BE2C (cell line): Measurements from ENCODE around the gene MMS22L.

Source experiments
- DNase-seq: peaks from one replicate; pipeline ENCODE4 v3.0.0-alpha.2; 2020
- H3K27me3 ChIP-seq: fragments of 250-450 bp; sonication (Bioruptor Pico); 2 replicates; pipeline ENCODE4 v1.5.1; 2020; ENCODE audit warnings: mild to moderate bottlenecking
- H3K36me3 ChIP-seq: fragments of 250-450 bp; sonication (Bioruptor Pico); 2 replicates; pipeline ENCODE4 v1.5.1; 2020; ENCODE audit warnings: mild to moderate bottlenecking
- H3K4me1 ChIP-seq: fragments of 250-450 bp; sonication (Bioruptor Pico); 2 replicates; pipeline ENCODE4 v1.5.1; 2020
- H3K4me3 ChIP-seq: 2 replicates; pipeline ENCODE4 v1.5.1; 2011; ENCODE audit warnings: low read depth, low read length
- H3K9me3 ChIP-seq: fragments of 250-450 bp; sonication (Bioruptor Pico); 2 replicates; pipeline ENCODE4 v1.5.1; 2020
- TF ChIP-seq, protein P1 (sequence below): IDR thresholded peaks from 2 replicates; pipeline ENCODE4 v1.5.1; 2012; ENCODE audit warnings: mild to moderate bottlenecking, low read depth, low read length

The MMS22L gene

GRCh38 chr6:97102145-97102790 lies 180.7 kb downstream of the MMS22L start:
- no peaks in the 10 kb centered on the region for H3K27me3 ChIP-seq
- H3K4me3 ChIP-seq = no peak overlapping the region
- no peaks in the 10 kb centered on the region for H3K36me3 ChIP-seq
- TF ChIP-seq, protein P1, sequence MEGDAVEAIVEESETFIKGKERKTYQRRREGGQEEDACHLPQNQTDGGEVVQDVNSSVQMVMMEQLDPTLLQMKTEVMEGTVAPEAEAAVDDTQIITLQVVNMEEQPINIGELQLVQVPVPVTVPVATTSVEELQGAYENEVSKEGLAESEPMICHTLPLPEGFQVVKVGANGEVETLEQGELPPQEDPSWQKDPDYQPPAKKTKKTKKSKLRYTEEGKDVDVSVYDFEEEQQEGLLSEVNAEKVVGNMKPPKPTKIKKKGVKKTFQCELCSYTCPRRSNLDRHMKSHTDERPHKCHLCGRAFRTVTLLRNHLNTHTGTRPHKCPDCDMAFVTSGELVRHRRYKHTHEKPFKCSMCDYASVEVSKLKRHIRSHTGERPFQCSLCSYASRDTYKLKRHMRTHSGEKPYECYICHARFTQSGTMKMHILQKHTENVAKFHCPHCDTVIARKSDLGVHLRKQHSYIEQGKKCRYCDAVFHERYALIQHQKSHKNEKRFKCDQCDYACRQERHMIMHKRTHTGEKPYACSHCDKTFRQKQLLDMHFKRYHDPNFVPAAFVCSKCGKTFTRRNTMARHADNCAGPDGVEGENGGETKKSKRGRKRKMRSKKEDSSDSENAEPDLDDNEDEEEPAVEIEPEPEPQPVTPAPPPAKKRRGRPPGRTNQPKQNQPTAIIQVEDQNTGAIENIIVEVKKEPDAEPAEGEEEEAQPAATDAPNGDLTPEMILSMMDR = no peak
- no peaks in the 10 kb centered on the region for H3K4me1 ChIP-seq
- DNase-seq = no peak
- H3K9me3 ChIP-seq = no peaks in the 10 kb centered on the region

DNA sequence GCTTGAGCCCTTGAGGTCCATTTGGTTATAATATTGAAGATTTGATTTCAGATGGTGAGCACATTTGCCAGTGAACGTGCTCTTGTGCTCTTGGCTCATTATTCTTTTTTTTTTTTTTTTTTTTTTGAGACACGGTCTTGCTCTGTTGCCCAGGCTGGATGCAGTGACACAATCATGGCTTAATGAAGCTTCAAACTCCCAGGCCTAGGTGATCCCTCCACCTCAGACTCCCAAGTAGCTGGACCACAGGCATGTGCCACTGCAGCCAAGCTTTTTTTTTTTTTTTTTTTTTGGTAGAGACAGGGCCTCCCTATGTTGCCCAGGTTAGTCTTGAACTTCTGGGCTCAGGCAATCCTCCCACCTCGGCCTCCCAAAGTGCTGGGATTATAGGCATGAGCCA lies 182.3 kb downstream of the MMS22L start:
- H3K36me3 ChIP-seq = no peaks in the 10 kb centered on the region
- TF ChIP-seq, protein P1 = no peak
- H3K27me3 ChIP-seq = no peaks in the 10 kb centered on the region; the same call in 1 of the 2 replicates
- DNase-seq = no peak
- H3K4me1 ChIP-seq = no peaks in the 10 kb centered on the region
- H3K4me3 ChIP-seq = no peak overlapping the region
- H3K9me3 ChIP-seq = no peaks in the 10 kb centered on the region

DNA sequence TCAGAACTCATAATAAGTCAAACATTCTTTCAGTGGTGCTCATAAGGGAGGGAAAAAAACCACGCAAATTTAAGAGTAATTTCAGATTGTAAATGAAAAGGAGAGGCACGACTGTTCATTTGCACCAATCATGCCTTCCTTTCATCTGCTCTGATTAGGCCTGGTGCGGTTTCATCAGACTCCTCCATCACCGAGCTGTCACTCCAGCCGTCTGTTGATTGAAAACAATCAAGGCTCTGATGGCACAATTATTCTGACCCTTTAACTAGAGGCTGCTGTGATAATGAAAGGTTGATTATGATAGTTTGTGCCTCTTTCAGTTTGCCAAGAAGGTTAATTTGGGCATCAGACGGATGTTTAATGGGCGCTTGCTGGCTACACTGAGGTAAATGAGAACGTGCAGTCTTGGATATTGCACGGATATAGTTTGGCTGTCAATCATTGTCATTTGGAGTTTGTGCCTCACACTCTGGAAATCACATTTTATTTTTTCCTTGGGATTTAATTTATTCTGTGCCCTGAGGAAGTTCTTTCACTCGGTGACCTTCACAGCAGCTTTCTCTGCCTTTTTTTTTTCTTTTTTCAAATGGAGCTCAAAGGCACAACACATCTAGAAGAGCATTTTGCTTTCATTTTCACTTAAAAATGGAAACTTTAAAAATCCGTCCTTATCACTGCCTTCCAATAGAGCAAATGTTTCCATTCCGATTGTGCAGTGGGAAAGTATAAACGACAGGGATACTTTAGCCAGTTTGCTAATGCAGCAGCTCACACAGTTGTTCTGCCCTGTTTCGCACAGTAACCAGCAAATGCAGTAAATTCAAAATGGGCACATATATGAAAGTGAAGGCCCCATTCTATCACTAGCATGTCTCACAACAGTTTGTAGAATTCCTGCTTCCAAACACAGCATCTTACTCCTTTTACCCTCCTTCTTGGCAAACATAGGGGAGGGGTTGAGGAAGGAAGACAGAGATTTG lies 185.7 kb downstream of the MMS22L start:
- DNase-seq = no peak
- Histone ChIP-seq H3K9me3 (no peaks in the 10 kb centered on the region), H3K27me3 (peaks cover 4% of the 10 kb centered on the region), H3K36me3 (no peaks in the 10 kb centered on the region), H3K4me1 (no peaks in the 10 kb centered on the region), H3K4me3 (no peak overlapping the region; the same call in 1 of the 2 replicates)
- TF ChIP-seq, protein P1 = no peak

DNA sequence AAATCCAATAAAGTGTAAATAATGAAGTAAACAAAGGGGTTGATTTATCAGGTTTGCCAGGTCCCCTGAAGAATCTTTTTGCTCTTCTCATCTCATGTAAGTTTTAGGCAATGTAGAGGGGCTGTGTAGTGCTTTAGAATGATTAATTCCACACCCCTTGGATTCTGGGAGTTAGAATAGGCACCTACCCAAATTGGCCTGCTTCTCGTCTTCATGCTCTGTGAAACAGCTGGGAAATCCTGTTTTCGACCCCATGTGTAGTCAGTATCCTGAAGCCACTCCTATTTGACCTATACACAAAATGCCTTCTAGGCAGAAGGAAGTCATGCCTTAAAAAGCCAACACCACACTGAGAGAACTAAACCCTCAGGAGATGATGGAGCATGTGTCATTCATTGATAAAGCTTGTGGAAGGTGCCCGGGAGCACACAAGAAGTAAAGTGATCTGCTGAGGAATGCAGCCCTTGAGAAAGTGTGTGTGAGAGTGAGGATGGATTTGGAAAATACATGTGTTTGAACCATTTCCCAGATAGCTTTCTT lies 187.6 kb downstream of the MMS22L start:
- Histone ChIP-seq H3K36me3 (no peaks in the 10 kb centered on the region), H3K9me3 (no peaks in the 10 kb centered on the region), H3K4me3 (no peak overlapping the region), H3K27me3 (peaks cover 4% of the 10 kb centered on the region), H3K4me1 (no peaks in the 10 kb centered on the region)
- TF ChIP-seq, protein P1 = no peak
- no peak for DNase-seq

- H3K9me3 ChIP-seq = no peaks in the 10 kb centered on the region
- DNase-seq = no peak
- TF ChIP-seq, protein P1 = no peak
- H3K4me3 ChIP-seq = no peak overlapping the region
- H3K27me3 ChIP-seq = peaks cover 4% of the 10 kb centered on the region
- no peaks in the 10 kb centered on the region for H3K4me1 ChIP-seq
- no peaks in the 10 kb centered on the region for H3K36me3 ChIP-seq
These were observed 188.6 kb downstream of the MMS22L start for GRCh38 chr6:97094376-97094775.
